HG02840 (cell line): ENCODE results near the gene IL1R1.
"Not testable (repeated sequence)": the region's sequence is repeated elsewhere in the genome, so short reads cannot be mapped to it uniquely, and the experiment has no call there.

Experiments
- ATAC-seq: cut with Tn5 transposase; IDR thresholded peaks from one replicate; pipeline ENCODE4 v1.9.1; 2021; ENCODE audit warnings: mild to moderate bottlenecking, moderate library complexity, moderate number of reproducible peaks; ENCODE audit not compliant: unreplicated experiment, low FRiP score

The IL1R1 gene, protein sequence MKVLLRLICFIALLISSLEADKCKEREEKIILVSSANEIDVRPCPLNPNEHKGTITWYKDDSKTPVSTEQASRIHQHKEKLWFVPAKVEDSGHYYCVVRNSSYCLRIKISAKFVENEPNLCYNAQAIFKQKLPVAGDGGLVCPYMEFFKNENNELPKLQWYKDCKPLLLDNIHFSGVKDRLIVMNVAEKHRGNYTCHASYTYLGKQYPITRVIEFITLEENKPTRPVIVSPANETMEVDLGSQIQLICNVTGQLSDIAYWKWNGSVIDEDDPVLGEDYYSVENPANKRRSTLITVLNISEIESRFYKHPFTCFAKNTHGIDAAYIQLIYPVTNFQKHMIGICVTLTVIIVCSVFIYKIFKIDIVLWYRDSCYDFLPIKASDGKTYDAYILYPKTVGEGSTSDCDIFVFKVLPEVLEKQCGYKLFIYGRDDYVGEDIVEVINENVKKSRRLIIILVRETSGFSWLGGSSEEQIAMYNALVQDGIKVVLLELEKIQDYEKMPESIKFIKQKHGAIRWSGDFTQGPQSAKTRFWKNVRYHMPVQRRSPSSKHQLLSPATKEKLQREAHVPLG

GRCh38 chr2:102141970-102142828 lies at the start of gene IL1R1:
Gene IL1R1 (plus strand): TSS chr2:102142746. CDS start chr2:102157725, 14,979 bp downstream.
- ATAC-seq: no peak

DNA sequence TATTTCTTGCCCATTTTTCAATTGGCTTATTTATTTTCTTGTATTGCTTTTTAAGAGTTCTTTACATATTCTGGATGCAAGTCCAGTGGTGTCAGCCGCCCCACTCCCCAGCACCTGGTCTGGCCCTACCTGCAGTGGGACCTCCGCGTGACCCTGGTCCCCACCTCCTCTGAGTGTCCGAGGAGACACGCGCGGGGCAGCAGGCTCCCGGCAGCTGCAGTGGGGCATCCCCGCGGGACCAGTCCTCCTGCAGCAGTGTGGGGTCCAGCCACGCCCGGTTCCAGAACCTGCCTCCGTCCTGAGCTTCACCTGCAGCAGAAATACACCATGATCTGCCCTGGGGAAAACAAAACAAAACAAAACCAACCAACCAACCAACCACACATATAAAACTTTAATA lies 48.9 kb upstream of the IL1R1 start:
- ATAC-seq: no peak

- ATAC-seq: no peak
Measured at GRCh38 chr2:102094917-102095316, 47.6 kb upstream of the IL1R1 start.

DNA sequence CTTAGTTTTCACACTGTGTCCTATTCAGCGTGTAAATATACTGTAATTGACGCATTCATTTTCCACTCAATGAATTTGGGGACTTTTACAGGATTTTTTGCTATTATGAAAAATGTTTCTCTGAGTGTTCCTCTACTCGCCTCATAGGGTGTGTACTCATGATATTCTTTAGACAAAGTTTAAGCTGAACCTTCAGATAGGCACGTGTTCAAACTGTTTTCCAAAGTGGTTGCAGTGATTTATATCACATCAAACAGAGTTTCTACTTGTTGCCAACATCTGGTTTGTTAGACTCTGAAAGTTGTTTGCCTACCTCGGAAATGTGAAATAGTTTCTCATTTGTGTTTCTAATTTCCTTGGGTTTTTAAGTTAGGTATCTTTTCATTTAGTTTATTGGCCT lies 46.4 kb upstream of the IL1R1 start:
- no peak for ATAC-seq

DNA sequence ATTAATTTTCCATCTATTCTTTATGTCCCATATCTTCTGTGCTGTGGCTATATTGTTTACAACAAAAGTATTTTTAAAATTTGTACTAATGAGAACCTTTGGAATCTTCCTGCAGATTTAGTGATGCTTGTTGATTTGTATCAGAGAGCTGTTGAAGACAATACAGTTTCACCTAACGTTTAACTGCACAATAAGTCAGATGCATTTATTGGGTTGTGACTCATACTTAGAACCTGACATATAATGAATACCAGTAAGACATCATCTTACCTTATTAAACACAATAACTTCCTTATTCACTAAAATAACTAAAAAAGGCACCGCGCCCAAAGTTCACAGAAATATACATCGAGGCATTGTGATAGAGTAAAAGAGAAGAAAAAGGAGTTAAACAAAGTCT lies 43.8 kb upstream of the IL1R1 start:
- no peak for ATAC-seq

- no peak for ATAC-seq
Measured at GRCh38 chr2:102099536-102100298, 42.8 kb upstream of the IL1R1 start.

DNA sequence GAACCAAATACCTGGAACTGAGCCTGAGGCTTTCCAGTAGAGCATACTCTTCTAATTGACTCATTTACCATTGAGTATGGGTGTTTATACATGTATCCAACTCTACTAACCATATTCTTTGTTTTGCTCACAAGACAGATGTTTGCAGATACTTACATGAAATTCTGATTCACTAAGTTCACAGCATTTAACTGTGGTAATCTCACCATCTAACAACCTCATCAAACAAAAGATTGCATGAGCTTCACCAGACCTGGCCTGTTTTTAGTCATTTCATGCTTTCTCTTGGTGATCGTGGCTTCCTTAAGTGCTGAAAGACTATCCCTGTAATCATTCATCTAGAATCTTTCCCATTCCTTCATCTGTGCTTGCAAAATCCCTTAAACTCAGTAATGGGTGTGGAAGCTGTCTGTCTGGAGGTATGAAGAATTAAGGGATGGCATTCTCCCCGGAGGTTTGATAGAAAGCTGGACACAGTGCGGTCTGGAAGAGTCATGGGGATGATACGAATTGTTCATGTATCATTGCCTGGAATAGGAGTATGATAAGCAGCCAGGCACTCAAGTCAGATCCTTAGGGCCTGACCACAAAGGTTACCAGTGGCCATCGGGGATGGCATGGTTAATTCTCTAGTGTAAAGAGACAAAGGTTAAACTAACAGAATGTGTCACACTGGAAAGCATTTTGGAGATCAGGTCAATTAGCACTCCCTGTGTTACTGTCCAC lies 42.0 kb upstream of the IL1R1 start:
- no peak for ATAC-seq

DNA sequence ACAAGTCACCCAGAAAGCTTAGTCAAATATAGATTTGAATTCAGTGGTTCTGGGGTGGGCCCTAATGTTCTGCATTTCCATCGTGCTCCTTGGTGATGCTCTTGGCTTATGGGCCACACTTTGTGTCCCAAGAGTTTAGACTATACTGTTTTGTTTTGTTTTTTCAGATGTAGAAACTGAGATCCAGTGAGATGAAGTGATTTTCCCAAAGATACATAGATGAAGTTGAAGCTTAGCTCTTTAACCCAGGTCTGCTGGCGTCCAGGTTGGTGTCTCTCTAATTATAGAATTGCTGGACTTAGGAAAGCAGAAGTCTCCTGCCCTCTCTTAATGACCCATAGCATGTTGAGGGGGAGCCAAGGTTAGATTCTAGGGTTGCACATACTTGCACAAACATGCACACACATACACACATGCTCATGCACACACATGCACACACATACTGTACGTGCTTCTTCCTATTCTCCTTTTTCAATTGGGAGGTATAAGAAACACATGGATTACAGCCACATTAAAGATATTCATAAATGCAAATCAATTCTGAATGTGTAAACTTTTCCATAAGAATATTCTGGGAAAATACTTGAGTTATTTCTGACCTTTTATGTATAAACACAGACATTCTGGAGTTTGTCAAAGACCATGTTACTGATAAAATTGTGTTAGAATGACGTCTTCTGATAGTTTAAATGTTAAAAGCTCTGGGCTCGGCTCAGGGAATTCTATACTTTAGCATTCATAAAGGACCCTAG lies 41.3 kb upstream of the IL1R1 start:
- ATAC-seq: no peak

DNA sequence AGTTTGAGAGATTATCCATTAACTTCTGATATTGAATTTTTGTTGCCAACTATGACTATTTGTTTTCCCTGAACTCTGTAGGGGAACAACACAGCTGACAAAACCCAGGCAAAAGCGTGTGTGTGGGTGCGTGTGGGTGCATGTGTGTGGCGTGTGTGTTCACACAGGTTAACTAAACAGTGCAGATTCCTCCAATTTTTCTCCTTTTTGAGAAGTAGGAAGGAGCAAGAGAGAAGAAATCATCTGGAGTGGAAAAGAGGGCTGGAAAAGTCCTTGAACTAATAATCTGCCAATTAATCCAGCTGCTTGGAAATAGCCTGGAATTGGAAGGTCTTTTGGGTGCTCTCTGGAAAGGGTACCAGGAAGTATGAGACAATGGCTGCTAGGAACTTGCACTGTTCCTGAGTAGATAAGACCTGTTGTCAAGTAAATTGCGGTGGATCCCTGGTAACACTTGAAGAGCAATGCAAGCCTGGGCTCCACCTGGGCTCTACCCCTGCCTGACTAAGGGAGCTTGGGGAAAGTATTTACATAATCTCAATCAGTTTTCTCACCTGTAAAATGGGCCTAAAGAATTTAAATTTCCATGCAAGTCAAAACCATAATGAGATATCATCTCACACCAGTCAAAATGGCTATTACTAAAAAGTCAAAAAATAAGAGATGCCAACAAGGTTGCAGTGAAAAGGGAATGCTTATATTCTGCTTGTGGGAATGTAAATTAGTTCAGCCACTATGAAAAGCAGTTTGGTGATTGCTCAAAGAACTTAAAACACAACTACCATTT lies 40.5 kb upstream of the IL1R1 start:
- ATAC-seq: no peak

- not testable (repeated sequence) for ATAC-seq
Measured at GRCh38 chr2:102102636-102102948, 40.0 kb upstream of the IL1R1 start.

- no peak for ATAC-seq
Measured at GRCh38 chr2:102103284-102103683, 39.3 kb upstream of the IL1R1 start.

DNA sequence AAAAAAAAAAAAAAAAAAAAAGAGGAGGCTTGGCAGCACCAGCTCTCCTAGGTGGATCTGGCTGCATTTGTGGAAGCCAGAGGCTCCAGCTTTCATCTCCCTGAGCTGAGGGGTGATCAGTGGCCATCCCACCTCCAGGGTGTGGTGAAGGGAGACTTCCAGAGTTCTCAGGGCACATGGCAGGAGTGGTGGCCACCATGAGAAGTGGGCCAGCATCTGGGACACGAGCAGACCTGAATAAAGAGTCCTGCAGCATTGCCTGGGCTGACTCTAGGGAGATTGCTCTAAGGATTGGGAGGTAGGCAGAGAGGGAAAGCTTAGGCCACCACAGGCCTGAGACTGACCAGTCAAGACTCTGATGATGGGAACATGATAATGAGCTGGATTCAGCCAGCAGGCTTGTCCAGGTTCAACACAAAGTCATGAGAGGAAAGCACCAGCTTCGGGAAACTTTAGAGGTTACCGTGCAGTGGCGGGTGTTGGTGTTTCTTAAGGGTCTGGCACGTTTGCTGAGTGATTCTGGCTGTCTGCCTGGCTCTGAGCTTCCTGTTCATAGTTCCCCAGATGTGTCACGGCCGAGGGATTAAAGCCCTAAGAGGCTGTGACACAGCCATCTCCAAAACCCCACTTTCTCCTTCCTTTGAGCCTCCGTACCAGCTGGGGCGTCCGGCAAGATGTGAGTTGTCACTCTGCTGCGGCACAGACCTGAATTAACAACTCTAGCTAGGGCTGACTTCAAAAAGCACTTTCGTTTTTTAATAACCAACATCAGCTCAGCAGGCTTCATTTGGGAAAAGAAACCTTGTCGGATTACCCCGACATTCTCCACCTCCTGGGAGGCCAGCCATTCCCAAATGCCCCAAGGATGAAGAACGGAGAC lies 38.3 kb upstream of the IL1R1 start:
- peak; percentile 75 for ATAC-seq

DNA sequence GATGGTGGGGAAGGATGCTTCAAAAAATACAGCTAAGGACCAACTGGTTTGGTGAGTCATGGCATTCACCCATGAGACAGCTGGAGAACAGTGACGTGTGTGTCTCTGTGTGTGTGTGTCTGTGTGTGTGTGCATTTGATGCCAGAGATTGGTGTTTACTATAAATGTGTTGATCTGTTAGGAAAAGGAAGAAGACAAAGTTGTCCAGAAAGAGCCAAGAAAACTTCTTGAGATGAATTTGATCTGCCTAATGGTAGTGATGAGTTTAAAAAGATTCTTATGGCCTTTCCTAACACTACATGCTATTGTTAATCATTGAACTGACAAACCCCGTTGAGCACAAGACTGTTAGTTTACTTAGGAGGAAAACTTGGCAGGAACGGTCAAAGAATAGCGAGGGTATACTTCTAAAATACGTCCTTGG lies 36.4 kb upstream of the IL1R1 start:
- no peak for ATAC-seq

DNA sequence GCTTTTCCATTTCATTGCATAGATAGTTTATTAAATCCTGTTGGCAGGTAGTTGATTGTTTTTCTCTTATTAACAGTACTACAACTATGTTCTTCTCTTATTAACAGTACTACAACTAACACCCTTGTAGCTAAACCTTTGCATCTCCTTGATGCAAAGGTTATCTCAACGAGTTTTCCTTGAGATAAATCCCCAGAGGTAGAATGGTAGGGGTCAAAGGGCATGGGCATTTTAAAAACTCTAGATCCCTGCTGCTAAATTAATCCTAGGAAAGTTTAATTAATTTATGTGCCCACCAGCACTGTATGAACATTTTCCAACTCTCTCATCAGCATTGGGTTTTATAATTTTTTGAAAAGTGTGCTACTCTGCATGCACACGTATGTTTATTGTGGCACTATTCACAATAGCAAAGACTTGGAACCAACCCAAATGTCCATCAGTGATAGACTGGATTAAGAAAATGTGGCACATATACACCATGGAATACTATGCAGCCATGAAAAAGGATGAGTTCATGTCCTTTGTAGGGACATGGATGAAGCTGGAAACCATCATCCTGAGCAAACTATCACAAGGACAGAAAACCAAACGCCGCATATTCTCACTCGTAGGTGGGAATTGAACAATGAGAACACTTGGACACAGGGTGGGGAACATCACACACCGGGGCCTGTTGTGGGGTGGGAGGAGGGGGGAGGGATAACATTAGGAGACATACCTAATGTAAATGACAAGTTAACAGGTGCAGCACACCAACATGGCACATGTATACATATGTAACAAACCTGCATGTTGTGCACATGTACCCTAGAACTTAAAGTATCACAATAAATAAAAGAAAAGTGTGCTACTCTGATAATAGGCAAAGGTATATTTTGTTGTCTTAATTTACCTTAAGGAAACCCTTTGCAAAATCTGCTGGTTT lies 35.5 kb upstream of the IL1R1 start:
- ATAC-seq: not testable (repeated sequence)

- no peak for ATAC-seq
Measured at GRCh38 chr2:102107741-102108070, 34.8 kb upstream of the IL1R1 start.

GRCh38 chr2:102109016-102109415 lies 33.5 kb upstream of the IL1R1 start:
- ATAC-seq: no peak

DNA sequence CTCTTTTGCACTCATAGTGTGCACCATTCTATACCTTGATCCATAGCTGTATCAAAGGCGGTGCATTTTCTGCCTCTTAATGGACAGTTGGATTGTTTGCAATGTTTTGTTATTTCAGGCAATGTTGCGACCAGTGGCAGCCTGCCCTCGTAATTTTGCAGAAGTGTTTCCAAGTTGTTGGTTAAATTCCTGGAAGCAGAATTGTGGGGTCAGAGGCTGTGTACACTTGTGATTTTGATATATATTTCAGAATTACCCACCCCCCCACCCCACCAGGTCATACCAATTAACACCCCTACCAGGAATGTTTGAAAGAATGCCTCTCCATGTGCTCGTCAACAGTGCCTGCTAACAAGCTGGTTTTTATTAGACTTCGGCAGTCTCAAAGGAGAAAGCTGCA lies 32.4 kb upstream of the IL1R1 start:
- no peak for ATAC-seq
